ENCODE data around the gene LRRN2.
"Not testable (repeated sequence)": the region's sequence is repeated elsewhere in the genome, so short reads cannot be mapped to it uniquely, and the experiment has no call there.

The LRRN2 gene

DNA sequence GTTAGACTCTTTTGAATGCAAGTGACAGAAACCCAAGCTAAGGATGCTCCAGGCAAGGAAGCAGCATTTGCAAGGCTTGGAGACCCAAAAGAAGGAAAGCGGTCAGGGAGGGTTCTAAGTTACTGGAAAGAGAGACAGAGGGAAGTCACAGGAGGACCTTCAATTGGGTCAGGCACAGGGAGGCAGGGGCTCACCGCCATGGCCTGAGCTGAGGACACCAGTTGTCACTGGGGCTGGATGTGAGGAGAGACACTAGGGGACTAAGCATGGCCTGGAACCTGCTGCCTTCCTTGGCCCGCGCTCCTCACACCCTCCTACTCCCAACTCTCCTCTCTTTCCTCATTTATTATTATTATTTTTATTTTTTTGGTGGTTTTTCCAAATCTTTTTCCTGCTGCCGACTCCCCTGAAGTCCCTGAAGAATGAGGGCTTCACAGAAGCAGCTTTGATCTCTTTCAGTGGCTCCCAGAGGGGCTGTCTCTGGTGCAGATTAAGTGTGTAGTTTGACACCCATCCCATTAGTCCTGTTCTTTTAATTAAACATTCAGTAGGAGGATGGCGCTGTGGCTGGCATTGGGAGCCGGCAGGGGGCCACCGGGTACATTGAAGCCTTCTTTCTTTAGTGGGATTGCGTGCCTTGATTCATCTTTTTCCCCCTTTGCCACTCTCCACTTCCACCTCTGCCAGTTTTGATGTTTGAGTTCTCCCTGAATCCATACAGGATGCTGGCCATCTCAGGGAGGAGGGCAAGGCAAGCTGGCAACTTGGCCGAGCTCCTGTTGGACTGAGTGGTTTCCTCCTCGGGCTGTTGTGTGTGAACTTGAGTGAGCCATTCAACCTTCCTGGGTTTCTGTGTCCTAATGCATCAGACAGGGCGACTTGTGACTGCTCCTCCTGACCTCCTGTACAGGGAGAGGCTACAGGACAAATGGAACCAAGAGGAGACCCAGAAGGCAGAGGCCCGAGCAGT lies 110.0 kb downstream of the LRRN2 start:
- no peaks in the 10 kb centered on the region for H3K9me3 ChIP-seq (ENCODE audit: low read length)
- H3K9ac ChIP-seq (ENCODE audit: low read length), result no peak overlapping the region
- H3K4me1 ChIP-seq (ENCODE audit: insufficient read depth, low read length), result peaks cover 5% of the 10 kb centered on the region
- no peak overlapping the region for H3K4me3 ChIP-seq (ENCODE audit: low read depth in 1 of 2, low read length in 2 of 2)
- H3K27ac ChIP-seq (ENCODE audit: low read depth, low read length), result no peak overlapping the region
- H3K27me3 ChIP-seq (ENCODE audit: control insufficient read depth in 1 of 2, insufficient read depth in 2 of 2, low read length in 2 of 2), result no peaks in the 10 kb centered on the region
- H3K36me3 ChIP-seq (ENCODE audit: insufficient read depth, low read length), result no peaks in the 10 kb centered on the region

DNA sequence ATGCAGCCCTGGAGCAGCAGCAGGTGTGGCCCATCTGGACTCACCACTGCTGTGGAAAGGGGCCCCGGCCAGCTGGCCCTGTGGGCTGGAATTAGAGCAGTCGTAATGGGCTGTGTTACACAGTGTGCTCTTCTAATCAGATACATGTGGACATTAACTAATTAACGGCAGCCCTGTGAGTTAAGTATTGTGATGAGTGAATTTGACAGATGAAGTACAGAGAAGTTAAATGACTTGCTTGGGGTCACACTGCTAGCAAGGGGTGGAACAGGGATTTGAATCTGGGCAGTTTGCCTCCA lies 110.7 kb downstream of the LRRN2 start:
- peaks cover 5% of the 10 kb centered on the region for H3K4me1 ChIP-seq (ENCODE audit: insufficient read depth, low read length)
- no peak overlapping the region for H3K27ac ChIP-seq (ENCODE audit: low read depth, low read length)
- no peak overlapping the region for H3K4me3 ChIP-seq (ENCODE audit: low read depth in 1 of 2, low read length in 2 of 2)
- no peaks in the 10 kb centered on the region for H3K9me3 ChIP-seq (ENCODE audit: low read length)
- no peaks in the 10 kb centered on the region for H3K27me3 ChIP-seq (ENCODE audit: control insufficient read depth in 1 of 2, insufficient read depth in 2 of 2, low read length in 2 of 2)
- no peaks in the 10 kb centered on the region for H3K36me3 ChIP-seq (ENCODE audit: insufficient read depth, low read length)
- no peak overlapping the region for H3K9ac ChIP-seq (ENCODE audit: low read length)

DNA sequence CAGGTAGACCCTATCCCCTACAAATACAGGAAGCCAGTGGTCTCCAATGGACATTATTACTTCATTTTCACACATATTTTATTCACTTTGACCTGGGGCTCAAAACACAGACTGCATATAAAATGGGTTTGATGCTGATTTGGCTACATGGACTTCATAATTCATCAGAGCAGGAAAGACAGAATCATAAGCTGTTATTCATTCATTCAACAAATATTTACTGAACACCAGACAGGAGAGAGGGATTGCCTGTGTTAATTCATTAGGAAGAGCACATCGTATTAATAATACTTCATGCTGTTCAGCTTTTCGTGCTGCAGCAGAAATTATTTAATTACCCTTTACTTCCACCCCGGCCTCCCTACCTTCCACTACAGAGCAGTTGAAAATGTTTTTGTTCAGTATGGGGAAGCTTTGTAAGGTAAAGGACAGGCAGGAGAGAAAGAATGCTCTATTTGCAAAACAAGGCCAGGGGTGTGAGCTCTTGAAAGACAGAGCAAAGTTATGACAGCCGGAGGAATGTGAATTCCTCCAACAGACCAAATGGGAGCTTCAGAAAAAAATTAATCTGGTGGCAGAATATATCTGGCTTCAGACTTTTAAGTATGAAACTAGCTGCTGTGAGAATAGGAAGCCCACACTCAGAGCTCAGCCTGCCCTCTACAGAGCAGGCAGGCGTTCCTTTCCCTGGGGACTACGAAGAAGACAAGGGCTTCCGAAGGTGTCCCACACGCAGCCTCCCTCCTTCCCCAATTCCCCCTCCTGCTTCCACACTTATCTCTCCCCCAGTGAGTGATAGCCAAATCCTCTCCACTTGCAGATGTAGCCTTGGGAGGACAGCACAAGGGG lies 111.3 kb downstream of the LRRN2 start:
- Histone ChIP-seq H3K4me3 (ENCODE audit: low read depth in 1 of 2, low read length in 2 of 2) (no peak overlapping the region), H3K9ac (ENCODE audit: low read length) (no peak overlapping the region), H3K27ac (ENCODE audit: low read depth, low read length) (no peak overlapping the region), H3K27me3 (ENCODE audit: control insufficient read depth in 1 of 2, insufficient read depth in 2 of 2, low read length in 2 of 2) (no peaks in the 10 kb centered on the region), H3K36me3 (ENCODE audit: insufficient read depth, low read length) (no peaks in the 10 kb centered on the region), H3K4me1 (ENCODE audit: insufficient read depth, low read length) (peaks cover 11% of the 10 kb centered on the region), H3K9me3 (ENCODE audit: low read length) (no peaks in the 10 kb centered on the region)

DNA sequence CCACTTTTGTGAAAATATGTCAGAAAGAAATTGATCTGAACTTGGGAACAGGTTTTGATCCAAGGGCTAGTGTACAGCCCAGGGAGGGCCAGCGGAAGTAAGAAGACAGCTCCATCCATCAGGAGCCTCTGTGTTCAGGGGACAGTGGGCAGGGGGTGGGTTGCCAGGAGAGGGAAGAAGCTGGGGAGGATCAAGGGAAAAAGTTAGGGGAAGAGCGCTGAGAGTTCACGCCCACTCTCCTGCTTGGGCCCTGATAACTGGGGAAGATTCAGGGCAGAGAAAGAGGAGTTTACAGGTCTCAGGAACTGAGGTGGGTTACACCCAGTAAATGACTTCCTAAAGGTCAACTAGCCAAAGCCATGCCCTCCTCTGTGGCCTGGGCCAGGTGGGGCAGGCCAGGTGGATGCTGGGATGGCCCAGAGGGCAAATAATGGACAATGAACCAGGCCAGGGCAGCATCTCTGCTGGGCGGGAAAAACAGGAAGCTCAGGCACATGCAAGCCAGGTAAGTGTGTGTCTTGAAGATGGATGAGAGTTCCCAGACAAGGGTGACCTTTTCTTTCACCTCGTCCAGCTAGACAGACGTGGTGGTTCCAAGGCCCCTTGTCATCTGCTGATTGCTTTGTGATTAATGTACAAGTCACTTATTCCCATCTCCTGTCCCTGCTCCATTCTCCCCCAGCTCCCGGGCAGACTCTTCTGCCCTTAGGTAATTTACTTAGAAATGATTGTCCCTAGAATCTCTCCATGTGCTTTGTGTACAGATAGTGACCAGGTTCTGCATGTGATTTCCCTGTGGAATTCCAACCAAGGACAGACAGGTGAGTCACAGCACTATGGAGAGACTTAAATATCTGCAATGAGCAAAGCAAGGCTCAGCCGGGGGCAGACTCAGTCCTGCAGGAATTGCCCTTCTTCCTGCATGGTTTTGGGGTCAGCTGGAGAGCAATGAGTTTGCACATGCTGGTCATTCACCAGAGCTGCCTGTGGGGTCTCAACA lies 112.3 kb downstream of the LRRN2 start:
- Histone ChIP-seq H3K9me3 (ENCODE audit: low read length) (no peaks in the 10 kb centered on the region), H3K27me3 (ENCODE audit: control insufficient read depth in 1 of 2, insufficient read depth in 2 of 2, low read length in 2 of 2) (no peaks in the 10 kb centered on the region), H3K4me1 (ENCODE audit: insufficient read depth, low read length) (peaks cover 11% of the 10 kb centered on the region), H3K27ac (ENCODE audit: low read depth, low read length) (no peak overlapping the region), H3K4me3 (ENCODE audit: low read depth in 1 of 2, low read length in 2 of 2) (no peak overlapping the region), H3K9ac (ENCODE audit: low read length) (no peak overlapping the region), H3K36me3 (ENCODE audit: insufficient read depth, low read length) (no peaks in the 10 kb centered on the region)

DNA sequence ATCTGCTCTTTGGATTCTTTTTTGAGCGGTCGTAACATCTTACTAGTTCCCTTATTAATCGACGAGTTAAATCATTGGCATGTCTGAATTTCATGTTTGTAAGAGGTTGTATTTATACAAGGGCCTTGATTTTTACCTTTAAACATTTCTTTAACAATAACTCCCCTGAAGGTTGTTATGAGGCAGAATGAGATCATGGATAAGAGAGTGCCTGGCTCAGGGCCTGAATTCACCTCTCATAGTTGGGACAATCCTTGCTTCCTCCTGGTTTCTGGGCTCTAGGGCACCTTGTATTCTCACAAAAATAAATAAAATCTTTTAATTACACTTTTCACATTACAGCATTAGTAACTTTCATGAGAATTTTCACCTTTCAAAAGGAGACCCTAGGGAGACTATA lies 113.9 kb downstream of the LRRN2 start:
- Histone ChIP-seq H3K4me1 (ENCODE audit: insufficient read depth, low read length) (peaks cover 11% of the 10 kb centered on the region), H3K4me3 (ENCODE audit: low read depth in 1 of 2, low read length in 2 of 2) (no peak overlapping the region), H3K9ac (ENCODE audit: low read length) (no peak overlapping the region), H3K9me3 (ENCODE audit: low read length) (no peaks in the 10 kb centered on the region), H3K27me3 (ENCODE audit: control insufficient read depth in 1 of 2, insufficient read depth in 2 of 2, low read length in 2 of 2) (no peaks in the 10 kb centered on the region), H3K27ac (ENCODE audit: low read depth, low read length) (no peak overlapping the region), H3K36me3 (ENCODE audit: insufficient read depth, low read length) (no peaks in the 10 kb centered on the region)

DNA sequence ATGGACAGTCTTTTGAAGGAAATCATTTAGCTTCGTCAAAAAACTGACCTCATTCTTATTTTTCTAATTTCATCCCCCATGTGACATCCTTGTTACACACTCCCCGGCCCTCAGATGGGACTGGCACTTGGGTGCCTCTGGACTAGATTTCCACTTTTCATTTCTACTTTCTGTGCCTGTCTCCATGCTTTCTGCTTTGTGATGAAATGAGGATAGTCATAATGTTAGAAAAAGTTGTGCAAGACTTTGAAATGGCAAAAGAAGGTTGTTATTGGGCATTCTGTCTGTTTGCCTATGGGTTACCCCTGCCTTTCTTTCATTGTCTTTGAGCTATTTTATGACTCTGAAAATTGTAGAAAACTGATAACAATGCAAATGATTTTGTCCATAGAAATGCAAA lies 114.4 kb downstream of the LRRN2 start:
- no peaks in the 10 kb centered on the region for H3K9me3 ChIP-seq (ENCODE audit: low read length)
- H3K36me3 ChIP-seq (ENCODE audit: insufficient read depth, low read length), result no peaks in the 10 kb centered on the region
- H3K27me3 ChIP-seq (ENCODE audit: control insufficient read depth in 1 of 2, insufficient read depth in 2 of 2, low read length in 2 of 2), result no peaks in the 10 kb centered on the region
- H3K9ac ChIP-seq (ENCODE audit: low read length), result no peak overlapping the region
- no peak overlapping the region for H3K27ac ChIP-seq (ENCODE audit: low read depth, low read length)
- no peak overlapping the region for H3K4me3 ChIP-seq (ENCODE audit: low read depth in 1 of 2, low read length in 2 of 2)
- H3K4me1 ChIP-seq (ENCODE audit: insufficient read depth, low read length), result peaks cover 11% of the 10 kb centered on the region

DNA sequence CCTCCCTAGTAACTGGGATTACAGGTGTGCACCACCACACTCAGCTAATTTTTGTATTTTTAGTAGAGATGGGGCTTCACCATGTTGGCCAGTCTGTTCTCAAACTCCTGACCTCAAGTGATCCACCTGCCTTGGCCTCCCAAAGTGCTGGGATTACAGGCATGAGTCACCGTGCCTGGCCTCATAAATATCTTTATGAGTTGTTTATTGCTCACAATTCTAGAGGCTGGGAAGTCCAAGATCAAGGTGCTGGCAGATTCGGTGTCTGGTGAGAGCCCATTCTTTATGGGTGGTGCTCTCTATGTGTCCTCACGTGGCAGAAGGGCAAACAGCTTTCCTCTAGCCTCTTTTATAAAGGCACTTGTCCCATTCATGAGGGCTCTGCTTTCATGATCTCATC lies 115.5 kb downstream of the LRRN2 start:
- H3K9ac ChIP-seq (ENCODE audit: low read length); H3K27ac ChIP-seq (ENCODE audit: low read depth, low read length); H3K36me3 ChIP-seq (ENCODE audit: insufficient read depth, low read length); H3K27me3 ChIP-seq (ENCODE audit: control insufficient read depth in 1 of 2, insufficient read depth in 2 of 2, low read length in 2 of 2); H3K9me3 ChIP-seq (ENCODE audit: low read length); H3K4me3 ChIP-seq (ENCODE audit: low read depth in 1 of 2, low read length in 2 of 2): not testable (repeated sequence)
- H3K4me1 ChIP-seq (ENCODE audit: insufficient read depth, low read length), result peaks cover 11% of the 10 kb centered on the region

DNA sequence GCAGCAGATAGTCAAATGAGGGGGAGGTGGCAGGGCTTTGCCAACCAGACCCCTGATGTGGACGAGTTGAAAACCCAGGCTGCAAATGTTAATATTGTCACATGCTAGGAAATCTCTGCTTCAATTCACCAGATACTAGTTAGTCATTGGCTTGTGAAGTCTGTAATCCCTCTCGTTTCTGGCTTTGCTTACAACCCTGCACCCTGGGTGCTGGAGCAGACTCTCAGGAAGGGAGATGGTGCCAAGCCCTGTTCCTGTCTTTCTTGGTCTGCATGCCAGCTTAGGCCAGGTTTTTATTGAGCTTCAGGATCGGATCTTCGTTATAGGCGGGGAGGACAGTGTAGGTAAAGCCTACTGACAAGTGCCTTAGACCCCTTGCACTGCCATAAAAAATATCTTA lies 116.1 kb downstream of the LRRN2 start:
- peaks cover 11% of the 10 kb centered on the region for H3K4me1 ChIP-seq (ENCODE audit: insufficient read depth, low read length)
- peaks cover 3% of the 10 kb centered on the region for H3K36me3 ChIP-seq (ENCODE audit: insufficient read depth, low read length)
- no peaks in the 10 kb centered on the region for H3K27me3 ChIP-seq (ENCODE audit: control insufficient read depth in 1 of 2, insufficient read depth in 2 of 2, low read length in 2 of 2)
- H3K9me3 ChIP-seq (ENCODE audit: low read length), result no peaks in the 10 kb centered on the region
- H3K27ac ChIP-seq (ENCODE audit: low read depth, low read length), result no peak overlapping the region
- no peak overlapping the region for H3K9ac ChIP-seq (ENCODE audit: low read length)
- no peak overlapping the region for H3K4me3 ChIP-seq (ENCODE audit: low read depth in 1 of 2, low read length in 2 of 2)

DNA sequence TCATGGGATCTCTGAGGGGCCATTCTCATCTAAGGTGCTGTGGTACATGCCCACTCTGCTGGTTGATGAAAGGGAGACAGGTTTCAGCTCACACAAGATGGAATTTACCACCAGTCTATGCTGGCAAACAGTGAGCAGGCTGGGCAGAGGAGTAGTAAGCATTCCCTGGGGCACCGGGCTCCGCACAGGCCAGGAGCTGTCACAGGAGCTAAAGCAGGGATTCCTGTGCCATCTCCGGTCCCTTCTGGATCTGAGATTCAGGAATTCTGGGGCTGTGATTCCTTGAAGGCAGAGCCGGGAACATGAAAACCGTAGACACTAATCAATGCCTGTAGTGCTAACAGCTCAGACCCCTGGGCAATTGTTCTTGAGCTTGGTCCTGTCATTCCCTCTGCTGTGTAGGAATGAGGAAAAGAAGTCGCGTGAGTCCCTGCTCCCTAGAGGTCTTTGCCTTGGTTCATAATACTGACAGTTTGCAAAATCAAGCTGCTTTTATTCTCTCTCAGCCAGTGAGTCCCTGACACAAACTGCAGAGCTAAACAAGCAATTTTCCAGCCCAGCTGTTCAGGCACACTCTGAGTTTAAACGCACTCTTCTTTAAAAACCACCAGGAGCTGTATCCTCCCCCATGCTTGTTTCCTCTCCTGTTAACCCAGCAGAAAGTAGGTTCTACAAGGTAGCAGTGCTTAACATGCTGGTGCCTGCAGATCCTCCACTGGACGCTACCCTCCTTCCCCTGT lies 116.8 kb downstream of the LRRN2 start:
- no peak overlapping the region for H3K27ac ChIP-seq (ENCODE audit: low read depth, low read length)
- no peak overlapping the region for H3K9ac ChIP-seq (ENCODE audit: low read length)
- H3K9me3 ChIP-seq (ENCODE audit: low read length), result no peaks in the 10 kb centered on the region
- H3K36me3 ChIP-seq (ENCODE audit: insufficient read depth, low read length), result peaks cover 3% of the 10 kb centered on the region
- H3K27me3 ChIP-seq (ENCODE audit: control insufficient read depth in 1 of 2, insufficient read depth in 2 of 2, low read length in 2 of 2), result no peaks in the 10 kb centered on the region
- H3K4me1 ChIP-seq (ENCODE audit: insufficient read depth, low read length), result peaks cover 11% of the 10 kb centered on the region
- H3K4me3 ChIP-seq (ENCODE audit: low read depth in 1 of 2, low read length in 2 of 2), result no peak overlapping the region
